ENCODE data around the gene MEGF11. TPM values are rescaled to one million over a fixed set of nuclear protein-coding genes. Genes with fewer than 3 reads are reported as not detected.

MEGF11 gene
- total and polyA plus RNA-seq, 8 donors: 2.6 to 17.4 (median 9.9) TPM; not detected in 1

- Histone ChIP-seq H3K27ac (no peak overlapping the region), H3K27me3 (no peaks in the 10 kb centered on the region), H3K36me3 (peaks cover 0 to 68% of the 10 kb centered on the region in 2 donors), H3K9me3 (no peaks in the 10 kb centered on the region), H3K4me3 (no peak overlapping the region), H3K4me1 (no peaks in the 10 kb centered on the region)
- ATAC-seq (no peak), DNase-seq (no peak)
- intact Hi-C loops (cut with DNase I): no loop called here
- TF ChIP-seq CTCF (IDR thresholded peaks at IDR 0.05): no peak
Measured at GRCh38 chr15:65909831-65910230, 343.7 kb downstream of the MEGF11 start.

GRCh38 chr15:65908876-65909275 is 344.7 kb downstream of the MEGF11 start:
- Histone ChIP-seq H3K27me3 (no peaks in the 10 kb centered on the region), H3K27ac (no peak overlapping the region), H3K4me3 (no peak overlapping the region), H3K4me1 (no peaks in the 10 kb centered on the region), H3K36me3 (peaks cover 0 to 78% of the 10 kb centered on the region in 2 donors), H3K9me3 (no peaks in the 10 kb centered on the region)
- ATAC-seq (no peak), DNase-seq (no peak)
- intact Hi-C loops (cut with DNase I): no loop called here
- no peak for TF ChIP-seq CTCF (IDR thresholded peaks at IDR 0.05)

GRCh38 chr15:65907661-65908060 is 345.9 kb downstream of the MEGF11 start:
- TF ChIP-seq CTCF (IDR thresholded peaks at IDR 0.05): no peak
- no peaks in the 10 kb centered on the region for H3K27me3 ChIP-seq
- no peak overlapping the region for H3K27ac ChIP-seq
- H3K4me1 ChIP-seq: peaks cover 0 to 8% of the 10 kb centered on the region in 2 donors
- ATAC-seq (no peak), DNase-seq (no peak)
- H3K4me3 ChIP-seq: no peak overlapping the region
- intact Hi-C loops (cut with DNase I): no loop called here
- peaks cover 0 to 86% of the 10 kb centered on the region in 2 donors for H3K36me3 ChIP-seq
- no peaks in the 10 kb centered on the region for H3K9me3 ChIP-seq

GRCh38 chr15:65906396-65906795 is 347.2 kb downstream of the MEGF11 start:
- intact Hi-C loops (cut with DNase I): no loop called here
- Histone ChIP-seq H3K4me3 (no peak overlapping the region), H3K27me3 (no peaks in the 10 kb centered on the region), H3K36me3 (peaks cover 0 to 76% of the 10 kb centered on the region in 2 donors), H3K27ac (no peak overlapping the region), H3K9me3 (no peaks in the 10 kb centered on the region), H3K4me1 (peaks cover 0 to 20% of the 10 kb centered on the region in 2 donors)
- TF ChIP-seq CTCF (IDR thresholded peaks at IDR 0.05): no peak
- no peak for ATAC-seq
- peak in 1 of 4 donors; percentile 24 for DNase-seq

DNA sequence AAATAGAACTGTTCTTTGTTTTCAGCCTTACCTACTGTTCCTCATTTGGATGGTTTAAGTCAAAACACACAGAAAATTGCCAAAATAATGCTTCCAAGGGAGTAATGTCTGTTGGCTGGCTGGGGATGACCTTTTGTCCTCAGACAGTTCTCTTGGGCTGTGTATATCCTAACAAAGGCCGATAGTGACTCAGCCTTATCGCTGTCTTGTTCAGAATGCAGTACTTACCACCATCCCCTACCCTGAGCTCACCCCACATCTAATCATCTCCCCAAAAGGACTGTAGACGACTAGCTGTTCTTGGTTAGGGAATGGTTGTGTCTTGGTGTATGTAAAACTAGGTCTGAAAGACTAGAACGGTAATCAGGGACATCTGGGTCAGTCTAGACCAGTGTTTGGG is 349.2 kb downstream of the MEGF11 start:
- no peak for TF ChIP-seq CTCF (IDR thresholded peaks at IDR 0.05)
- intact Hi-C loops (cut with DNase I): no loop called here

More for the DNA sequence above, 349.2 kb downstream of the MEGF11 start:
- no peak overlapping the region for H3K27ac ChIP-seq
- no peak for ATAC-seq
- H3K4me1 ChIP-seq: peaks cover 0 to 26% of the 10 kb centered on the region in 2 donors
- H3K9me3 ChIP-seq: no peaks in the 10 kb centered on the region
- H3K27me3 ChIP-seq: no peaks in the 10 kb centered on the region
- DNase-seq: no peak
- H3K36me3 ChIP-seq: peaks cover 0 to 71% of the 10 kb centered on the region in 2 donors
- H3K4me3 ChIP-seq: no peak overlapping the region

Data from left lung (tissue), 10 donors.